Measurements from ENCODE around the gene ATP1B2. TPM values are rescaled to one million over a fixed set of nuclear protein-coding genes. Genes with fewer than 3 reads are reported as not detected.

Gene ATP1B2
- total and polyA plus RNA-seq, 2 of the 8 experiments (the other 6 are each of a cell fraction or from before 2014, with no cell fraction given), result 9.1 to 21.0 TPM

- TF ChIP-seq GABPA (IDR thresholded peaks at IDR 0.05; ENCODE audit: borderline replicate concordance, insufficient read depth, low read length) (no peak), CHD1 (IDR thresholded peaks at IDR 0.05; ENCODE audit: low read depth, low read length) (peak; percentile 22; the same call in 1 of the 2 replicates), SRF (IDR thresholded peaks at IDR 0.05; ENCODE audit: low read depth, low read length) (no peak), SIN3A (conservative IDR thresholded peaks at IDR 0.05 in 1 of 2, IDR thresholded peaks at IDR 0.05 in 1 of 2; ENCODE audit: low read depth in 1 of 2, low read length in 2 of 2) (peak; percentile 92 to 95; a peak in 3 of 4 replicates), SP4 (IDR thresholded peaks at IDR 0.05; ENCODE audit: low read length) (no peak; the same call in 1 of the 2 replicates), GTF2F1 (IDR thresholded peaks at IDR 0.05; ENCODE audit: borderline replicate concordance, low read depth, low read length) (no peak)
Measured at GRCh38 chr17:7687072-7687907, 36.6 kb downstream of the ATP1B2 start, which contains the start of gene TP53 (continued).

All from H1 (cell line).